GM12878 (cell line): ENCODE data around the gene GLI1. TPM values are rescaled to one million over a fixed set of nuclear protein-coding genes. Genes with fewer than 3 reads are reported as not detected.

Source experiments
- CREM ChIP-seq: IDR thresholded peaks from 2 replicates; pipeline ENCODE4 v1.6.1; 2014; ENCODE audit warnings: antibody characterized with exemption, low read depth
- JUND ChIP-seq: IDR thresholded peaks from 2 replicates; pipeline ENCODE4 v1.6.1; 2012; ENCODE audit warnings: low read depth, mild to moderate bottlenecking, low read length, improper control_type of control experiment, moderate library complexity
- MYC ChIP-seq: IDR thresholded peaks from 2 replicates; pipeline ENCODE4 v1.6.1; 2011; ENCODE audit warnings: mild to moderate bottlenecking, low read length, moderate library complexity, inconsistent platforms; ENCODE audit not compliant: insufficient read depth, insufficient replicate concordance, insufficient read length, severe bottlenecking
- NBN ChIP-seq: fragments of 450-650 bp; IDR thresholded peaks from 2 replicates; pipeline ENCODE4 v1.6.1; 2016
- NFIC ChIP-seq: IDR thresholded peaks from 2 replicates; pipeline ENCODE4 v1.6.1; 2012; ENCODE audit warnings: low read depth, mild to moderate bottlenecking, inconsistent platforms, low read length, moderate library complexity
- NFYA ChIP-seq: IDR thresholded peaks from 2 replicates; pipeline ENCODE4 v1.6.1; 2011; ENCODE audit warnings: low read depth, mild to moderate bottlenecking, low read length, improper control_type of control experiment, borderline replicate concordance
- NKRF ChIP-seq: fragments of 450-650 bp; conservative IDR thresholded peaks from 2 replicates; pipeline ENCODE4 v1.6.1; 2017; ENCODE audit warnings: mild to moderate bottlenecking, moderate library complexity
- NR2C2 ChIP-seq: IDR thresholded peaks from 2 replicates; pipeline ENCODE4 v1.6.1; 2011; ENCODE audit warnings: borderline replicate concordance, low read depth; ENCODE audit not compliant: control insufficient read depth, insufficient read length
- PAX5 ChIP-seq: IDR thresholded peaks from 2 replicates; pipeline ENCODE4 v1.6.1; 2011; ENCODE audit warnings: low read depth, low read length, borderline replicate concordance
- PBX3 ChIP-seq: IDR thresholded peaks from 2 replicates; pipeline ENCODE4 v1.6.1; 2011; ENCODE audit warnings: mild to moderate bottlenecking, low read depth, low read length, moderate library complexity; ENCODE audit not compliant: insufficient replicate concordance
- RAD51 ChIP-seq: fragments of 450-650 bp; IDR thresholded peaks from 2 replicates; pipeline ENCODE4 v1.6.1; 2016; ENCODE audit warnings: moderate library complexity, mild to moderate bottlenecking, inconsistent platforms
- RELB ChIP-seq: fragments of 450-650 bp; IDR thresholded peaks from 2 replicates; pipeline ENCODE4 v1.6.1; 2017; ENCODE audit warnings: low read depth, mild to moderate bottlenecking, moderate library complexity
- RUNX3 ChIP-seq: IDR thresholded peaks from 2 replicates; pipeline ENCODE4 v1.6.1; 2012; ENCODE audit warnings: low read length, inconsistent platforms
- SIX5 ChIP-seq: IDR thresholded peaks from 2 replicates; pipeline ENCODE4 v1.6.1; 2011; ENCODE audit warnings: mild to moderate bottlenecking, low read depth, low read length, moderate library complexity; ENCODE audit not compliant: severe bottlenecking
- STAT1 ChIP-seq: fragments of 450-650 bp; conservative IDR thresholded peaks from 2 replicates; pipeline ENCODE4 v1.6.1; 2014; ENCODE audit warnings: antibody characterized with exemption, mild to moderate bottlenecking
- STAT3 ChIP-seq: IDR thresholded peaks from 2 replicates; pipeline ENCODE4 v1.6.1; 2011; ENCODE audit warnings: low read depth, low read length, improper control_type of control experiment
- TCF7 ChIP-seq: IDR thresholded peaks from 2 replicates; pipeline ENCODE4 v1.6.1; 2014; ENCODE audit warnings: antibody characterized with exemption, borderline replicate concordance
- YY1 ChIP-seq: IDR thresholded peaks from 2 replicates; pipeline ENCODE4 v1.6.1; 2011; ENCODE audit warnings: low read depth, mild to moderate bottlenecking, low read length
- ZNF592 ChIP-seq: fragments of 450-650 bp; IDR thresholded peaks from 2 replicates; pipeline ENCODE4 v1.6.1; 2017; ENCODE audit warnings: mild to moderate bottlenecking, moderate library complexity
- polyA plus RNA-seq, 11 experiments: library from polyadenylated mRNA; depleted of rRNA in 4 of 11; unstranded in 6 of 11; stranded (reverse) in 5 of 11; fragments of >200 nt; fragmentation: Nextera tagmentation in 4 of 11; fragmentation: Illumina TruSeq in 1 of 11; extraction: Ambion mirVana in 4 of 11; extraction: Trizol in 1 of 11; gene quantifications; 1 replicate in 1 of 11; 2 replicates in 10 of 11; pipeline versions ENCODE4 v1.2.1 to v1.2.3, GENCODE V29; 2011 to 2016; ENCODE audit warnings: inconsistent platforms in 2 of 11, missing spikeins in 2 of 11, low read depth in 1 of 11
- total RNA-seq, 4 experiments: library from RNA; depleted of rRNA in 3 of 4; stranded (reverse); fragments of >200 nt in 3 of 4; fragmentation: Illumina TruSeq in 1 of 4; extraction: Trizol in 1 of 4; gene quantifications; 2 replicates each; pipeline versions ENCODE4 v1.2.1 to v1.2.3, GENCODE V29; 2013 to 2021
- TF ChIP-seq, protein P1 (sequence below): IDR thresholded peaks from 2 replicates; pipeline ENCODE4 v1.6.1; 2011; ENCODE audit warnings: borderline replicate concordance, low read depth, mild to moderate bottlenecking, moderate library complexity, low read length; ENCODE audit not compliant: insufficient read depth, poor library complexity, severe bottlenecking

The GLI1 gene
- total and polyA plus RNA-seq, 10 of the 15 experiments (the other 5 are each of a cell fraction or from before 2014, with no cell fraction given): 0.27 to 1.2 (median 0.49) TPM

DNA sequence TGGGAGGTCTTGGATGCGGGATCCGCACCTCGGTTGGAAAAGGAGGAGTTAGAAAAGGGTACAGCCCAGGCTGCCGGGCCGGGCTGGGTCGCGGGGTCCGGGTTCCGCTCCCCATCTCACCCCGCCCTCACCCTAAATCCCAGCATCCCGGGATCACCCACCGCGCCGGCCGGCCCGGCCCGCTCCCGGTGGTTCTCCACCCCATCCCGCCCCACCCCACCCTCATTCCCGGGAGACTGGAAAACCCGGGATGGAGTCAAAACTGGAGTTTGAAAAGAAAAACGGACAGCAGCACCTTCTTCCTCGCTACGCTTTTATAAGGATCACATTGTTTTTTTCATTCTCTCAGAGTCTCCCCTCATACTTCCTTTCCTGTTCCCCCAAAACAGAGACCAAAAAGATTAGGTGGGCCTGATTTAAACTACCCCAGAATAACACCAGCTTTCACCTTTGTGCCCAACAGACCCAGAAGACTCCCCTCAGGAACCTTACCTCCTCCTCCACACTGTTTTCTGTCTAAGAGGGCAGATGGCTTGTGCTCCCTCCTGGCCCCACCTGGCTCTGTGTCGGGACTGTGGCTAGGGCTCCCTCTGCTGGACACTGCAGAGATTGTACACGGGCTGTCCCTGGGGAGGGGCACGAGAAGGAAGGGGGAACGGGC lies 2.8 kb downstream of the GLI1 start (continued):
- TF ChIP-seq, protein P1, sequence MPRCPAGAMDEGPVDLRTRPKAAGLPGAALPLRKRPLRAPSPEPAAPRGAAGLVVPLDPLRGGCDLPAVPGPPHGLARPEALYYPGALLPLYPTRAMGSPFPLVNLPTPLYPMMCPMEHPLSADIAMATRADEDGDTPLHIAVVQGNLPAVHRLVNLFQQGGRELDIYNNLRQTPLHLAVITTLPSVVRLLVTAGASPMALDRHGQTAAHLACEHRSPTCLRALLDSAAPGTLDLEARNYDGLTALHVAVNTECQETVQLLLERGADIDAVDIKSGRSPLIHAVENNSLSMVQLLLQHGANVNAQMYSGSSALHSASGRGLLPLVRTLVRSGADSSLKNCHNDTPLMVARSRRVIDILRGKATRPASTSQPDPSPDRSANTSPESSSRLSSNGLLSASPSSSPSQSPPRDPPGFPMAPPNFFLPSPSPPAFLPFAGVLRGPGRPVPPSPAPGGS: no peak
- TF ChIP-seq STAT3 (no peak), SIX5 (no peak), JUND (no peak), STAT1 (no peak), NBN (peak; percentile 83), PAX5 (no peak), RAD51 (no peak), TCF7 (no peak), NR2C2 (no peak), ZNF592 (no peak), RUNX3 (no peak; the same call in 1 of the 2 replicates), CREM (peak; percentile 80), NFYA (no peak), NKRF (no peak), MYC (no peak), PBX3 (no peak), NFIC (no peak), RELB (peak; percentile 92), YY1 (0 out of 2 replicates have a peak, but pooled peaks have one; percentile 49)
